Measurements from ENCODE around the gene NSL1.

GRCh38 chr1:212719633-212720032 is 71.9 kb downstream of the NSL1 start:
- TF ChIP-seq TARDBP (IDR thresholded peaks at IDR 0.05) (no peak), ARNT (IDR thresholded peaks at IDR 0.05) (no peak), ZNF384 (IDR thresholded peaks at IDR 0.05) (no peak), FOXK2 (IDR thresholded peaks at IDR 0.05) (no peak), FOXM1 (IDR thresholded peaks at IDR 0.05; ENCODE audit: borderline replicate concordance) (no peak), SP1 (IDR thresholded peaks at IDR 0.05) (no peak), BHLHE40 (IDR thresholded peaks at IDR 0.05; ENCODE audit: borderline replicate concordance) (no peak), LEF1 (IDR thresholded peaks at IDR 0.05; ENCODE audit: borderline replicate concordance) (no peak)

All from HEK293T (cell line).